HG03135 (cell line): ENCODE measurements around the gene MFSD8.
A peak's percentile ranks its signal among the peaks of the same experiment; 100 is the strongest.
"Not testable (repeated sequence)": the region's sequence is repeated elsewhere in the genome, so short reads cannot be mapped to it uniquely, and the experiment has no call there.

Experiments used
- ATAC-seq: cut with Tn5 transposase; IDR thresholded peaks from one replicate; pipeline ENCODE4 v1.9.1; 2021; ENCODE audit warnings: mild to moderate bottlenecking, moderate library complexity; ENCODE audit not compliant: unreplicated experiment

The MFSD8 gene

DNA sequence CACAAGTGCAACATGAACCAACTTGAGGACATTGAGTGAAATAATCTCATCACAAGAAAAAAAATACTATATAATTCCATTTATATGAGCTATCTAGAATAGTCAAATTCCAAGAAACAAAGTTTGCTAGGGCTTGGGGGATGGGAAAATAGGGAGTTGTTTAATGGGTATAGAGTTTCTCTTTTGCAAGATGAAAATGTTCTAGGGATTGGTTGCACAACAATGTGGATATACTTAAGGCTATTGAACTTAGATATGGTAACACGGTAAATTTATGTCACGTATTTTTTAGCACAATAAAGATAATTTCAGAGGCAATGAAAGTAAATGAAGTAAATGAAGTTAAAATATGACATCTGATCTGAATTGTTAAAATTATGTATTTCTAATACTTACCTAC is 7.9 kb downstream of the MFSD8 start:
- ATAC-seq = no peak

DNA sequence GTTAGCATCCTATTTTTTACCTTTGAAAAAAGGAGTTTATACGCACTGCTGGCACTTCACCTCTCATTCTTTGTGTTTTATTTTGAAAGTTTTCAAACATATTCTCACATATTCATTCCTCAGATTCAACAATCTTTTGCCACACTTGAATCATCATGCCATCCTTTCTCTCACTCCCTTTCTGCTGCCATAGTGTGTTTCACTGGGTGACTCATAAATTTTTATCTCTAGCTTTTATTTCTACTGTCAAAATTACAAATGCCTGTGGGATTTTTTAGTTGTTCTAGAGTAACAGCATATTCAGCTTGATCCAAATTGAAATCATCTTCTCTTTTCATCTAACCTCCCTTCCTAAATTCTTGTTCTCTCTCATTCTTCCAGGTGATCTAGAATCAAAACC is 28.0 kb downstream of the MFSD8 start:
- ATAC-seq = no peak

DNA sequence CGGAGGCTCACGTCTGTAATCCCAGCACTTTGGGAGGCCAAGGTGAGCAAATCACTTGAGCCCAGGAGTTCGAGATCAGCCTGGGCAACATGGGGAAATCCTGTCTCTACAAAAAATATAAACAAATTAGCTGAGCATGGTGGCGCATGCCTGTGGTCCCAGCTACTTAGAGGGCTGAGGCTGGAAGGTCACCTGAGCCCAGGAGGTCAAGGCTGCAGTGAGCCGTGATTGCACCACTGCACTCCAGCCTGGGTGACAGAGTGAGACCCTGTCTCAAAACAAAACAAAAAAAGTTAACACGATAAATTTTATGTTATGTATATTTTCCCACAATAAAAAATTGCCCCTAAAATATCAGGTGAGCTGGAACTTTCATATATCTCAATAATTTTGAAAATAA is 33.1 kb downstream of the MFSD8 start:
- not testable (repeated sequence) for ATAC-seq

DNA sequence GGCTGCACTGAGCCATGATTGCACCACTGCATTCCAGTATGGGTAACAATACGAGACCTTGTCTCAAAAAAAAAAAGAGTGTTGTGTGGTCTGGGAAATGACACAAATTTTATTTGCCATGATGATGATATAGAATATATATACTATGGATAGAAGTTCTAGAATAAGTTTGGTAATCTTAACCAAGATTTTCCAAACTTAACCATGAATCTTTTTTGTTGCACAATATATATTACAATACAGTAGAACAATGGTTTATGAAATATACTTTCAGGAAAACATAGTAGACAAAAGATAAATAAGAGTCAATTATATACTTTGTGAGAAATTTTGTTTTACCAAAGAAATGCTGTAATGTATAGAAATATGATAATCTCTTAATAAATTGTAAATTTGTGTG is 34.8 kb downstream of the MFSD8 start:
- no peak for ATAC-seq

DNA sequence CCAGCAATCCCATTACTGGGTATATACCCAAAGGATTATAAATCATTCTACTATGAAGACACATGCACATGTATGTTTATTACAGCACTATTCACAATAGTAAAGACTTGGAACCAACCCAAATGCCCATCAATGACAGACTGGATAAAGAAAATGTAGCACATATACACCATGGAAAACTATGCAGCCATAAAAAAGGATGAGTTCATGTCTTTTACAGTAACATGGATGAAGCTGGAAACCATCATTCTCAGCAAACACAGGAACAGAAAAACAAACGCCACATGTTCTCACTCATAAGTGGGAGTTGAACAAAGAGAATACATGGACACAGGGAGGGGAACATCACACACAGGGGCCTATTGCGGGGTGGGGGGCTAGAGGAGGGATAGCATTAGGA is 39.3 kb downstream of the MFSD8 start:
- not testable (repeated sequence) for ATAC-seq

DNA sequence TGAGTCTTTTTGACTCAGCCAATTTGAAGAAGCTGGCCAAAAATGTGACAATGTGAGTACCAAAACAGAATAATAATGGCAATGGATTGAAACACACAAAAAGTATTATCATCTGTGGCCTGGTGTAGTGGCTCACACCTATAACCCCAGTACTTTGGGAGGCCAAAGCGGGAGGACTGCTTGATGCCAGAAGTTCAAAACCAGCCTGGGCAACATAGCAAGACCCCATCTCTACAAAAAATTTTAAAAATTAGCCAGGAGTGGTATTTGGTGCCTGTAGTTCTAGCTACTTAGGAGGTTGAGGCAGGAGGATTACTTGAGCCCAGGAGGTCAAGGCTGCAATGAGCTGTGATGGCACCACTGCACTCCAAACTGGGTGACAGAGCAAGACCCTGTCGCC is 42.7 kb downstream of the MFSD8 start:
- ATAC-seq = no peak

DNA sequence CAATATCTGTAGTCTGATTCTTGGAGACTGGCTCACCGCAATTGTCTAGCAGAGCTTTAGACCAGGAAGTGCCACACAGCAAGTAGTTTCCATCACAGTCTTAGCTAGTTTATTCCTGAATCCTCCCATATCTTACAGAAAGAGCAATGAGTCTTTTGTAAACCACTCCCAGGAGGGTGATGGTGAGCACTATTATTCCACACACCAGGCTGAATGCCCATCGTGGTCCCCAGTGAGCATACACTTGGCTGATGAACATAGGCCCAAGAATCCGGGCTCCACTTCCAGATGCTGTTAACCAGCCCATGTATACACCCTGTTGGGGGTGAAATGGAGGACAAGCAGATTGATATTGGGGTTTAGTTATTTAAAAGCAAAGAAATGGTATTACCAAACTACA is 44.5 kb downstream of the MFSD8 start:
- no peak for ATAC-seq

DNA sequence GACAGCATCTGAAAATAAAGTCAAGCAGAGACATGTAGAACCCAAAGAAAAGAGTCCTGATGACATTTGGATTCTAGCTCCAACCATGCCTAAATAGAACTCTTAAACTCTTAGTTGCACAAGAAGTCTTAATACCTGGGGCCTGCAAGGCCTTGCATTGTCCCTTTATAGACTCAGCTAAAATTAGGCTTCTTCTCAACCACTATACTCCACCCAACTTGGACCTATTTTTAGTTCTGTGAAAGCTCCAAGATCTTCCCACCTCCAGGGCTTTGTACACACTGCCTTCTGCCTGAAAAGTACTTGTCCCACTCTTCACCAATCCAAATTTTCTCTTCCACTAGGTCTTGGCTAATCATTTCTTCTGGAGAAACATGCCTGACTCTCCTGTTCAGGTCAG is 47.8 kb downstream of the MFSD8 start:
- no peak for ATAC-seq

DNA sequence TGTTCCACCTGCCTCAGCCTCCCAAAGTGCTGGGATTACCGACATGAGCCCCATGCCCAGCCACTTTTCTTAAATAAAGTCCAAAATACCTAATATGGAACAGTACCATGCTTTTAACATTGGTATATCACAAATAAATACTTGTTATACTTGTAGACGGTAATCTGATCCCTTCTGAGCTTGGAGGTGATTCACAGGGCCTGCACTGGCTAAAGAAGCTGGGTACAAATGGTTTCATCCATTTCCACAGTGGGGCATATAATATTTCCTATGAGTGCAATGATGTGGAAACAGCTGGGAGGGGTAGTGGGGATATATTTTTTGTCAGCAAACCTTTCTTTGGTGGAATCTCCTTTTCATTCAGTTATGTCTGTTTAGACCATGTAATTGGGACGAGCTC is 48.5 kb downstream of the MFSD8 start:
- no peak for ATAC-seq

DNA sequence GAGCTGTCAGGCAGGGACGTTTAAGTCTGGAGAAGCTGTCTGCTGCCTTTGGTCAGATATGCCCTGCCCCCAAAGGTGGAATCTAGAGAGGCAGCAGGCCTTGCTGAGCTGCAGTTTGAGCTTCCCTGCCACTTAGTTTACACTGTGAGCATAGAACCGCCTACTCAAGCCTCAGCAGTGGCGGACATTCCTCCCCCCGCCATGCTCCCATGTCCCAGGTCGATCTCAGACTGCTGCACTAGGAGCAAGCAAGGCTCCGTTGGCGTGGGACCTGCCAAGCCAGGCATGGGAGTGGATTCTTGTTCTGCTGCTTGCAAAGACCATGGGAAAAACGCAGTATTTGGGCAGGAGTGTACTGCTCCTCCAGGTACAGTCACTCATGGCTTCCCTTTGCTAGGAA is 59.9 kb downstream of the MFSD8 start:
- ATAC-seq = no peak

DNA sequence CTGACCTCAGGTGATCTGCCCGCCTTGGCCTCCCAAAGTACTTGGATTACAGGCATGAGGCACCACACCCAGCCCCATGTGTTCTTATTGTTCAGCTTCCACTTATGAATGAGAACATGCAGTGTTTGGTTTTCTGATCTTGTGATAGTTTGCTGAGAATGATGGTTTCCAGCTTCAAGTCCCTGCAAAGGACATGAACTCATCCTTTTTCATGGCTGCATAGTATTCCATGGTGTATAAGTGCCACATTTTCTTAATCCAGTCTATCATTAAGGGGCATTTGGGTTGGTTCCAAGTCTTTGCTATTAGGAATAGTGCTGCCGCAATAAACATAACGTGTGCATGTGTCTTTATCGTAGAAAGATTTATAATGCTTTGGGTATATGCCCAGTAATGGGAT is 65.3 kb downstream of the MFSD8 start:
- not testable (repeated sequence) for ATAC-seq

DNA sequence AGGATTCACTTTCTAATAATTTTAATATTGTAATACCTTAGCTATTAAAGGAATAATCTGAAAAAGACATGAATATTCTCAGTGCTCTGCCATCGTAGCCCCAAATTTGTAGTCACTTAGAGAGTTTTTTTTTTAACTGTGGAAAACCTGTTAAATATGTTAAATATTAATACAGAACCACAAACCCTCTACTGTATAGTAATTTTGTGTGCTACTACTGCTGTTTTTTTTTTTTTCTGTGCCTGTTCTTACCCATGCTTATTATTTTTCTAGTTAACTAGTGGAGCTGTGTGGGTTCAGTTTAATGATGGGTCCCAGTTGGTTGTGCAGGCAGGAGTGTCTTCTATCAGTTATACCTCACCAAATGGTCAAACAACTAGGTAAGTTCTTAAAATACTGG is 68.4 kb downstream of the MFSD8 start:
- ATAC-seq = no peak

DNA sequence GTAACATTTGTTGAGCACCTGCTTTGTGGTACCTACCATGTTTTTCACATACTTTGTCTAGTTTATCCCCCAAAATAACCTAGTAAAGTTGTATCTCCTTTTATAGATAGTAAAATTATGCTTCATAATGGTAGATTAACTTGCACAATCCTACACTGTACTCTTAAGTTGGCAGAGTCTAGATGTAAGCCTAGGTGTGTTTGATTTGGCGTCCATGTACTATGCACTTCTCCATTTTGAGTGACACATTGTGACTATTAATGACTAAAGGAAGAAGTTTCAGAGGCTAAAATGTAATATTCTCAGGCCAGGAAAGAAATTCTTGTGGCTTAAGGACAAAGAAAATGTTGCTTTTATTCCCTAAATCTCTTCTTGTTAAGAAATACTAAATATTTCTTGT is 68.9 kb downstream of the MFSD8 start:
- no peak for ATAC-seq

DNA sequence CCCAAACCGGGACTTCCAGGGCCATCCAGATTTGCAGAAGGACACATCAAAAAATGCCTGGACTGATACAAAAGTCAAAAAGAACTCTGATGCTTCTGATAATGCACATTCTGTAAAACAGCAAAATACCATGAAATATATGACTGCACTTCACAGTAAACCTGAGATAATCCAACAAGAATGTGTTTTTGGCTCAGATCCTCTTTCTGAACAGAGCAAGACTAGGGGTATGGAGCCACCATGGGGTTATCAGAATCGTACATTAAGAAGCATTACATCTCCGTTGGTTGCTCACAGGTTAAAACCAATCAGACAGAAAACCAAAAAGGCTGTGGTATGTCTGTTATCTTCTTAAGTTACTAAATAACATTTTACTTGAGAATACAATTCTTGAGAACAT is 75.1 kb downstream of the MFSD8 start:
- ATAC-seq = no peak

DNA sequence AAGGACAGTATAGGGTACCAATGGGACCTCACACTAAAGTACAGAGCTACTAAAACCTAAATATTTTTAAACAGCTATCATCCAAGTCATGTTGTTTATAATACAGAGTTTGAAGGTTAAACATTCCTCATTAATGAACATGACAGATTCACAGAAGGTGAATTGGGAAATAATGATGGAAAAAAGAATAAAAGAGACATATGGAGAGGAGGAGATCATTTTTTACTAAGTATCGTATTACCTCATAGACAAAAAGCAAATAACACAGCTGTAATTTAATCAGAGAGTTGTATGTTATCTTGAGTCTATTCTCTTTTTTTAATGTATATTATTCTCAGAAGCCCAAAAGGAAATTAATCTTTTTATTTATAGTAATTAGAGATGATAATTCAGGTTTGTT is 76.4 kb downstream of the MFSD8 start:
- ATAC-seq = no peak

DNA sequence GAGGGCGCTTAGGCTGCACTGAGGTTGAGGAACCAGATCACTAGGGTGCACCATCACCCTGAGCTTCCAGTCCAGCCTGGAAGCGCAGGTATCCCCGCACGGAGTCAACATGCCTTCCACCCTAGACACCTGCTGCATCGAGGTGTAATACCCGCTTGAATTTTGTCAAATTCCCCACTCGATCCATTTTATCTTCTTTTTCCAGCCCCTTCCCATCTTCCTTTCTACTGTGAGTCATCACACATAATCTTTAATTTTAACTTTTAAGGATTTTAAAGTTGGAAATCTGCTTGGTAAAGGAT is 83.5 kb downstream of the MFSD8 start:
- peak; percentile 25 for ATAC-seq

DNA sequence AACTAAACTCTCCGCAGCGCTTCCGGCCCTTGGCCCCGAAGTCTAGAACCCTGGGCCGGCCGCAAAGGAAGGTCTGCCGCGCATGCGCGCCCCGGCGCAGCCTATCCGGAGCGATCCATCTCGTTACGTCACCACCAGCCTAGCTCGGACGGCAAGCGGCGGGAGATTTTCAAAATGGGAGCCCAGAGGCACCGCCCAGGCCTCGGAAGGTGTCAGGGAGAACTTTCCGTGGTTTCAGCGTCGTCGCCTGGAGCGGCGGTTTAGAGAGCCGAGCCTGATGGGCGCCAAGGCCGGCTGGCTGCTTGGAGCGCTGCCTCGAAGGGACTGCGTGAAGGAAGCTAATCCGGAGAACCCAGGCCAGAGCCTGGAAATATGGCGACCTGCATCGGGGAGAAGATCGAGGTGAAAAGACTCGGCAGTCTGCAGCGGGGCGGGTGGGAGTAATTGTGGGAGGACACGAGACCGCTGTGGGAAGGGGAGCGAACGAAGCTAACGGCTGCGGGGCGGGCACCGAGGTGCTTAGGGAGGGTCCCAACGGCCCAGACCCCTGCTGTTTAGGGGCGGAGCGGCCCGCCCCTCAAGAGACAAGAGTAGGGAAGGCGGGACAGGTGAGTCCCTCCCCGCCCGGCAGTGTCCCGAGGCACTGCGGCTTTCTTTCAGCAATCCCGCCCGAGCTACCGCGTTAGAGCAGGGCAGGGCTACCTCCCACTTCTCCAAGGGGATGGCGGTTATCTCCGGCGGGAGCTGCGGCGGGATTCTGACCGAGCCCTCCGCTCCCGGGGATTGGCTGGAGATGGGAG is 84.0 kb downstream of the MFSD8 start, which contains the start of gene PLK4:
Gene PLK4 (plus strand): TSS at position 131 of the 800 bp plus-strand sequence. CDS start 242 bp downstream, at position 373.
- peak; percentile 92 for ATAC-seq

DNA sequence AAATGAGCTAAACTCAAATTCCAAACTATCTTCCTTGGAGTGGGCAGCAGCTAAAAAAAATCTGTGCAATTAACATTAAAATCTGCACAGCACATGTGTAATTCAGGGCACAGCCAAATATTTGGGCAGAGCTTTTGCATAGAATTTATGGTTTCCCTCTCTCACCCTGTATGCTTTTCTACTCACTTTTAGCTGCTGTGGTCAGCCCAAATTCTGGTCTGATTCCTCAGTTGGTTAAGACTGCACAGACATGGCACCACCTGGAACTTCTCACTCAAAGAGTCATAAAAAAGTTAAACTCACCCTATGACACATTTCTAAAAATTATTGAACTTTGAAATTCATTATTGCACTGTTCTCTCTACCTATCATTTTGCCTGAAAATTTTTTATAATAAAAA is 89.2 kb downstream of the MFSD8 start:
- no peak for ATAC-seq

DNA sequence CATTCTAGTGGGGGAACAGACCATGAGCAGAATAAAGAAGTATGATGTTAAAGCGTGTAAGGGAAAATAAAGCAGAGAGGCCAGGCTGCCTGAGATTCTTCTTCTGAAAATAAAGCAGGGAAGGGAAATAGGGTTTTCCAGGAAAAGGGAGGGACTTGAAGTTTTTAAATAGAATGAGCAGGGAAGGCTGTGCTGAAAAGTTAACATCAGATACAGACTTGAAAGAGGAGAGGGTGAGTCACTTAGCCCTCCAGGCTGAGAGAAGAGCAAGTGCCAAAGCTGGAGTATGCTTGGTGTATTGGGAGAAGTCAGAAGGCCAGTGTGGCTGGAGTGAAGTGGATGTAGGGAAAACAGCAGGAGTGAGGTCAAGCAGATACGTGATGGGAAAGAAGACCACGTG is 94.3 kb downstream of the MFSD8 start:
- ATAC-seq = no peak

DNA sequence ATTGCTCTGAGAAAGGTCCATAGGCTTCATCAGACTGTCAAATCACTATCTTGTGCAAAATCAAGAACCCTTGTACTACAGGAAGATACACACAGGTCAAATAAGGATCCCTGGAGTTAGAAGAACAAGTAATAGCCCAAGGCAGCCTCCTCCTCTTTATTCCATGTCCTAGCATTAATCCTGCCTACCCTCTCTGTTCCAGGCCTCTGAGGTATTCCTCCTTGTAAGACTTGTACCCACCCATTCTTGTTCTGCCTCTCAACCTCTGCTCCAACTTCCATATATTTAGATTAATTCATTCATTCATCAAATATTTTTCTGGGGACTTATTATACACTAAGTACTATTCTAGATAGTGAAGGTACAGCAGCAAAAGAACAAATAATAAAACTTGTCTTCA is 94.7 kb downstream of the MFSD8 start:
- no peak for ATAC-seq

DNA sequence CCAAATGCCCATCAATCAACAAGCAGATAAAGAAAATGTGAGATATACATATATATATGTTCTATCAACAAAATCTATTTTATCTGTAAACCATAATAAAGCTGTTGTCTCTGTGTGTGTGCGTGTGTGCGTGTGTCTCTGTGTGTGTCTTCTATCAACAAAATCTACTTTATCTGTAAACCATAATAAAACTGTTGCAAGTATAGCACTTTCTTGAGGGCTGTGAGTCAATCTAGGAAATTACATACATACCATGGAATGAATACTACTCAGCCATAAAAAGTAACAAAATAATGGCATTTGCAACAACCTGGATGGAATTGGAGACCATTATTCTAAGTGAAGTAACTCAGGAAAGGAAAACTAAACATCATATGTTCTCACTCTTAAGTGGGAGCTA is 96.8 kb downstream of the MFSD8 start:
- no peak for ATAC-seq
